ENCODE data around the gene SLC22A4. TPM values are rescaled to one million over a fixed set of nuclear protein-coding genes. Genes with fewer than 3 reads are reported as not detected.

The SLC22A4 gene
- total RNA-seq, 1 donor from 2014 or later: 0.25 TPM

DNA sequence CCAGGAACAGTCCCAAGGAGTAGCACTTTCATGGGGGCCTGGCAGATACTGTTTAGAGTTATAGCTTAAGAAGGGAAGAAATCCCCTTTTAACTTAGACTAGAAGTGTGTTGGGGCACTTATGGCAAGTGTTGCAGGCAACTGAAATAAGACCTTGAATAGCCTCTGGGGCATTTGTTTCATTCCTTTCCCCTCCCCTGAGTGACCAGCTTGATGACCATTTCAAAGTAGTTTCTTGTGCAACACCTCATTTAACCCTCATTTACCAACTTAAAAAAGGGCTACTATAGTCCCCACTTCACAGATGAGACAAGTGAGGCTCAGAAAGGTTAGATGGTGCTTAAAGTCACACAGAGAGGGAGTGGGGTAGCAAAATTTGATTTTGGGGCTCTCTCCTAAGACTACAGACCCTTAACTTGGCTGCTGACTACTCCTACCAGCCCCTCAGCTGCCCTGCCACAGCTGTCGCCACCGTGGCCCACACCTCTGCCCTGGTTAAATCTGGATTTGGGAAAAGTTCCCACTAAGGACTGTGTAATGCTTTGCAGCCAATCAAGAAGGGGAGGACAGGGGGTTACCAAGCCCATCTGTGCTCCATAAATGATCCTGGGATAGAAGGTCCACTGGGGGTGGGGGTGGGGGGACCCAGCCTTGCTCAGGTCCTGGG lies 31.2 kb upstream of the SLC22A4 start:
- intact Hi-C loops (cut with micrococcal nuclease): no loop called here

DNA sequence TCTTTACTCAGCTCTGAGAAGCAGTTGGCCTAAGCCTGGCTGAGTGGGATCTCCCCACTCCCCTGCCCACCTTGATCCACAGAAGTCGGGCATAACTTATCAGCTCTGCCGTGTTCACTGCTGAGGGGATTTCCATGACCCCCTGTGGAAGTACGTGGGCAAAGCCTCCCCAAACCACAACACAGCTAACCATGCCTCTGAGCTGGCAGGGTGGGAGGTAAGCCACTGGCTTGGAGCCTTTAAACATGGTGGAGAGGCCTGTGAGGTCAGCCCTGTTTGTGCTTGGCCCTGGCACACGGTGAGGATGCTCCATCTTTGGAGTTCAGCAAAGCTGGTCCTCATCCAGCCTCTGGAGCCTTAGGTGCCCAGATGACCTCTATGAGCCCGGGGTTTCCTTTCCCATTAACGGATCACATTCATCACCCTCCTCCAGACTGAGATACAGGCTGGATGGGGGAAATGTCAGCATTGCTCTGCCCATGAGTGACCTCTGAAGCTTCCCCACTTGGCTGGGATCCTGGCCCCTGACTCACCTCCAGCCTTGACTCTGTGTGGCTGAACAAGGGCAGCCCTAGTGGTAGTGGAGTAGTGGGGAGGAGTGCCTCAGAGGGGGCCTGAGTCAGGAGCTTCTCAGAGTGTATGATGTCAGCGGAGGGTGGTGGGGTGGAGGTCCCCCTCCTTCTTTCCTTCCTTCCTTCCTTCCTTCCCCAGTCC lies 30.5 kb upstream of the SLC22A4 start:
- intact Hi-C loops (cut with micrococcal nuclease): no loop called here

DNA sequence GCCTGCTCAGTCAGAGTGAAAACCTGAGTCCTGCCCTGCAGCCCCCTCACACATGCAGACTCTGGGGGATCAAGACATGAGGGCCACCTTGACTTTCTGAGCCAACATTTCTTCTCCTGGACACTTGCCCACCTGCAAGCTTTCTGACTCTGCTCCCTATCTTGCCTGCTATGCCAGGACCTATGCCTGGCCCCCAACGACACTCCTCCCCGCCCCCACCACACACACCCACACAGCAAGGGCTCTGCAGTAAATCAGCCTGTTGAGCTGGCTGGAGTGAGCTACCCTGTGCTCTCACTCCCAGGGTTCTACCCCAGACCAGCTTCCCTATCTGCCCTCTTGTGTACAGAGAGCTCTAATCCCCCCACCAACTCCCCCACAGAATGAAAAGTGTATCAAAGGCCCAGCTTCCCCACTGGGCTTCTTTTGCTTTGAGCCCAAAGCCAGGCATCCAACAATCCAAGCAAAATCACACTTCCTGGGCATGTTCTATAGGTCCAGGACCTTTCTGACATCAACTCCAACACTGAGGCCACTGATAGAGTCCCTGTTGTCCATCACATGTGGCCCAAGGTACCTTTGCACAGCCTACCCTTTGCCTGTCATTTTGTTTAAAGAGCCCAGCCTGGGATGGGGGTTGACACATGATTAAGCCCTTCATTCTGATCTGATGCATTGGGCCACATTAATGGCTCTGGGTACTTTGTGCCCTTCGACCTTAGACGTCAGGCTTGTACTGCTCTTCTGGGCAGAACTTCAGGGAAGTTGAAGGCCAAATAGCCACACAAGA lies 29.5 kb upstream of the SLC22A4 start:
- intact Hi-C loops (cut with micrococcal nuclease): no loop called here

DNA sequence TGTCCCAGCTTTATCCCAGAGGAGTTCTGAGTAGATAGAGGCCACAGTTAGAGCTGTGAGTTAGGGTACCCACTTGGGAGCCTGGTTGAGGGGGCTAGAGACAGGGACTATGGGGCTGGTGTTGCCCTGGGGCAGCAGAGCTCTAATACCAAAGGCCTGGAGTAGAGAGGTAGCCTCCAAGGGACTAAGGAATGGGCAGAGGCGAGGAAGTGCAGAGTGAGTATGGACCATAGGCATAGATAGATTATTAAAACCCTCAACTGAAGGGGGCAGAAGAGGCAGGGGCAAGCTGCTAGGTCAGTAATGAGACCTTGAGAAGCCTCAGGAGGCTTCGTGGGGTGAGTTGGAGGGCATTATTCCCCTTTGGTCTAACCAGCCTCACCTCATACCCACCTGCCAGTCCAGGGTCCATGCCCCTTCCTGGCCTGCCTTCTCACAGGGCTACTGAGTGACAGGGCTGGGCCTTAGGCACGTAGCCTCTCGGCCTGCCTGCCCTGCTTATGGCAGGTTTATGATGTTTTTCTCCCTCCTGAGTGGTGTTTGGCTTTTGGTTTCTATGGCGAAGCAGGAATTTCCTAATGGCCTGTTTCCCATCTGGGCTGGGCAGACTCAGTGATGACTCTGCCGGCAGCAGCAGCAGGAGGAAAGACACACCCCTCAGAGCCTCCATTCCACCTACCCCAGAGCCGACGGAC lies 28.7 kb upstream of the SLC22A4 start:
- intact Hi-C loops (cut with micrococcal nuclease): no loop called here

DNA sequence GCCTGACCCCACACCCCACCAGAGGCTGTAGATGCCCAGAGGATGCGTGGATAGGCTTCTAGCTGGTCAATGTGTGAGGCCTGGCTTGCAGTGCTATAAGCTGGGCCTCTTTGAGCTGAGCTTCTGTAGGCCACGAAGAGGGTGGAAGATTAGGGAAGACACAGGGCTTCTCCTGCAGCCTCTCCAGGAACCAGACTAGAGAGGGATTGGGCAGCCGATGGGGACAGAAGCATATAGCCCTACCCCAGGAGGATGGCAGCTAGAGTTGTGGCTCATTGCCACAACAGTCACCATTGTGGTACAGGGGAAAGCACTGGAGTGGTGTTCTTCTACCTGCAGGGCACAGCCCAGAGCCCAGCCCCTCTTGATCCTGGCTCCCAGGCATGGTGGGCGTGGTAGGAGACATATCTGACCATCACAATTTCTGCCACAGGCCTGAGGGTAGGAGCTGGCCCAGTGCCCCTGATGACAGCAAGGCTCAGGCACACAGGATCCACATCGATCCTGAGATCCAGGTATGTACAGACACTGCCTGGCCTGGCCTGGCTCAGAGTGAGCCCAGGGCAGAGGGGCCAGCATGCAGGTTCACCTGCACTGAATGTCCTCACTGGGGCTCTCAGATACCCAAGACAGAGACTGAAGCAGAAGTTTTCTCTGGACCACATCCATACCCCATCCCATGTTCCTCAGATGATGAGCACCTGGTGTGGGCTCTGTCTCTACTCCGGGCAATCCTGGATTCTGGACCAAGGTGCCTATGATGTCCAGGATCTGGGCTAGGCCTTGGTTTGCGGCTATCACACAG lies 28.0 kb upstream of the SLC22A4 start:
- intact Hi-C loops (cut with micrococcal nuclease): no loop called here

DNA sequence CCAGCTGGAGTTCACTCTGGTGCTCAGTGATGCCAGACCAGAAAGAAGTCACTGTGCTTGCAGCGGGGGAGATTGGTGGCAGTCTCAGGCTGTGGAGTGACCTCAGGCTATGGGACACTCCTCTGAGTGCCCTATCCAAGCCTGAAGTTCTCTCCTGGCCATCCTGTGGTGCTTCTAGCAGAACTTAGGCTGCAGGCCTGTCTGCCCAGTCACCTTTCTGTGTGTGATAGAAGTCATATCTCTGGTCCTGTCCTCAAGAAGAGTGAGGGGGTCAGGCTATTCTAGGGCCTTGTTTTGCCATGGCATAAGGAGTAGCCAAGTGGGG lies 27.4 kb upstream of the SLC22A4 start:
- intact Hi-C loops (cut with micrococcal nuclease): no loop called here

DNA sequence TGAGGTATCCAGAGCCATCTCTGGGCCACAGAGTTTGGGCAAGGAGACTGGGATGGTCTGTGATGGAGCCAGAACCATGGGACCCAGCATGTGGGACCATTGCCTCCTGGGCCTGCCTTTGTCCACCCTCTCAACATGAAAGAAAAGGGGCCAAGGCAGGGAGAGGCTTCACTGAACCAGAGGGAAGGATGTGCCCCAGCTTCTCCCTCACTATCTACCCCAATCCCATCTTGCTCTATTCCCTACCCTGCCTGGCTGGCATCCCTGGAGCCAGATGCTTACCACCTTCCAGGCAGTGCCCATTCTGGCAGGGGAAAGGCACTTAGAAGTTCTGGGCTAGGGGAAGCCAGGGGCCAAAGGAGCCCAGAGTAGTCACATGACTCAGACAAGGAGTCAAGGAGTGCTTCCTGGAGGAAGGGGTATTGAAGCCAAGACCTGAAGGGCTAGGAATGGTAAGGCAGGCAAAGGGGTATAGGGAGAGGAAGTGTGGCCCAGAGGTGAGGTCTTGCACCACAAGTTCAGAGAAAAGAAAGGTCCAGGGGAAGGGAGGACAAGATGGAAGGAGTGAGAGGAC lies 26.9 kb upstream of the SLC22A4 start:
- intact Hi-C loops (cut with micrococcal nuclease): no loop called here

DNA sequence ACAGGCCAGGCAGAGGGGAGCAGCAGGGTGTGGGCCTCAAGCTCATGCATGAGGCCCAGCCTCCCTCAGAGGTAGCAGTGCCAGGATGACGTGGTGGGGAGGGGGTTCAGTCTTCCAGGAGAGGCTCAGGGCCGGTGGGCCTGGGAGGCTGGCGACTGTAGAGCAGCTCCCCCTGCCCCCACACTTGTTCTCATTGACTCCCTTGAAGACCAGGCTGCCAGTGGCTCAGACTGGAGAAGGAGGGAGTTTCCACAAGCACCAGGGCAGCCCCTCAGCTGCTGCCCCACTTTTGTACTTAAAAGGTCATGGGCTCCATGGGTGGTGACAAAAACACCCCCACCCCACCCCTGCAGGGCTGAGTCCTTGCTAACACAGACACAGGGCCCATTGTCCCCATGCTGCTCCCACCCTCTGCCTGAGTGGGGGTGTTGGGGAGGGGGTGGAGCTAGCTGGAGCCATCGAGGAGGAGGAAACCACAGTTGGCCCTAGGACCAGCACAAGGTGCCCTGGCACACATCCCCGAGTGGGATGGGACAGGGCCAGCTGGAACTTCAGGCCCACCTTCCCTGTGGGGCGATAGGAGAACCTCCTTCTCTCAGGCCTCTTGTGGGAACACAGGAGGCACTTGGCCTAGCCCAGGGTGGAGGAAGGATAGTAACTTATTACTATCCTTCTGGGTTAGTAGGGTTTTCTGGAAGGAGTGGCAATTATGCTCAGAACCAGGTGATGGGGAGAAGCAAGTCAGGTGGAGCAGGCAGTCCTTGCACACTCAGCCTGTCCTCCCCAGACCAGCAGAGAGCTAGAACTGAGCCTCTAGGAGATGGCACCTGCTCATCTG lies 26.0 kb upstream of the SLC22A4 start:
- intact Hi-C loops (cut with micrococcal nuclease): no loop called here

DNA sequence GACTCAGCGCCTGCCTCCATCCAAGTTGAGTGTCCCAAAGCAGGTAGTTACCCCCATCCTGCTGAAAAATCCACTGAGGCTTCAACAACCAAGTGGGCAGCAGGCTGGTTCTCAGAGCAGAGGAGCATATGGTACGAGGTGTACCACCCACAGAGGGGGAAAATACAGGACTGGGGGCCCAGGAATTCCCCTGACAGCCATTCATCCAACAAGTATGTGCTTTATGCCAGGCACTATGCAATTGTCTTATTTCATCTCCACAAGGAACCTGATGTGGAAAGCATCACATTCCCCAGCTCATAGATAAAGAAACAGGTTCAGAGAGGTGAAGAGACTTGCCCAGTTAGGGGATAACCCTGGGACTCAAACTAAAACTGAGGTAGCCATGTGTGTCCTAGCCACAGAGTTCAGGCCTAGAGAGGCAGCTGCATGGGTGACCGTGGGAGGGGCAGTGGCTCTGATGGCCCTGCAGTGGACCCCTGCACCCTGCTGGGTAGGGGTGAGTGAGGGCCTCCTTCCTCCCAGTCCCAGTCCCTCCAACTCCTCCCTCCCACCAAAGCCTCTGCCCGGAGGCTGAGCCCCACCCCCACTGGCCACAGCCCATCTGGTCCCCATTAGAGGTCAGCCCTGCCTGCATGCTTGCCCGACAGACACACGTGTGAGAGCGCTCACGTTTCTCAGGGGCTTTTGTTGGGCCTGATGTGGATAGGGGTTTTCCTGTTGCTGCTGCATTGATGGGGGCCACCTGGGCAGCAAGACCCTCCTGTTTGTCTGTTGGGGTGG lies 25.2 kb upstream of the SLC22A4 start:
- intact Hi-C loops (cut with micrococcal nuclease): no loop called here

DNA sequence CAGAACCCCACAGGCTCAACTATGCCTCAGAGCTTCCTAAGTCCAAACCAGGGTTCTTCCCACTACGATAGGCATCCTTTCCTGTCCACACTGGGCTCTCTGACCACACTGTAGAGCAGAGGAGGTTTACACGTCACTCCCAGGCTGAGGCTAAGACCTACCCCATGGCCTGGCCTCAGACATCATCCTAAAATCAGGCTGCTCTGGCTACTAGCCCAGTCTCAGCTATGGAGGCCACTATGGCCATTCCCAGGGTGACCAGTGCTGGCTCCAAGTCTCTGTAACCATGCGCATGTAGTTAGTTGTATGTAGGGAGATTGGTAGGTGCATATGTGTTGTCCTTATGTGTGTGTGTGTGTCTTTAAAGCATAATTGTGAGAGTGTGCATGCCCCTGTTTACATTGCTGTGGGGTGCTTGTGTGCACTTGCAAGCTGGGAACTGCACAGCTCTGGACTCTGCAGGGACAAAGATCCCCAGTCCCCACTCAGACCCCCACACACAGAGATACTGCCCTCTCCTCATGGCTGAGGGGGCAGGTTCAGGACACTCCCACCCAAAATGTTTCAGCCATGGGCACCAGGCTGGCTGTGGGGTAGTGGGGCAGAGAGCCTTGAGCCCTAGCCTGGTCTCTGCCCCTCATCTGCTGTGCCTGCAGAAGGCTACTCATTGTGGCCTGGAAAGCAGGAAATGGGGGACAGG lies 24.4 kb upstream of the SLC22A4 start:
- intact Hi-C loops (cut with micrococcal nuclease): no loop called here

DNA sequence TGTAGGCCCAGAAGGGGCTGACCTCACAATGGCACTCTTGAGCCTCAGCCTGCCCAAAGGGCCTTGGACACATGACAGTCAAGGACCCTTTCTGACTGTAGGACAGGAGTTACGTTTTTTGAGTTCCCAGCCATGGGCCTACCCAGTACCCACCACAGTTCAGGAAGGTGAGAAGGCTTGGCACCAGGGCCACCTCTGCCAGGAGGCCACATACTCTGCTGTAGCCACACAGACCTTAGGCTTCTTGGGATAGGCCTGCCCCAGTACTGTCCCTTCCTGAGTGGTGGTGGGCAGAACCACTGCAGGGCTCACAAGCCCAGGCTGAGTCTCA lies 23.9 kb upstream of the SLC22A4 start:
- intact Hi-C loops (cut with micrococcal nuclease): no loop called here

DNA sequence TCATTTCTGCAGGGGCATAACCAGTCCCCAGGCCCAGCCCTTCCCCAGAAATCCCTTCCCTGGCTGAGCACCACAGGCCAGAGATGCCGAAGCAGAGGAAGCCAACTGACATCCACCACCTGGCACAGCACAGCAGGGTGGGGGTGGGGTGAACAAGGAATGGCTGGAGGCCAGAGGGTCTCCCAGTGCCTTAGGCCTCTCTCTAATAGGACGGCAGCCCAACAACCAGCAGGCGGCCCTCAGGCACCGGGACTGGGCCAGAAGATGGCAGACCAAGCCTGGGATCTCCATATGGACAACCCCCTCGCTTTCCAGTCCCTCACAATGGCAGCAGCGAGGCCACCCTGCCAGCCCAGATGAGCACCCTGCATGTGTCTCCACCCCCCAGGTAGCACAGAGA lies 23.5 kb upstream of the SLC22A4 start:
- intact Hi-C loops (cut with micrococcal nuclease): no loop called here

DNA sequence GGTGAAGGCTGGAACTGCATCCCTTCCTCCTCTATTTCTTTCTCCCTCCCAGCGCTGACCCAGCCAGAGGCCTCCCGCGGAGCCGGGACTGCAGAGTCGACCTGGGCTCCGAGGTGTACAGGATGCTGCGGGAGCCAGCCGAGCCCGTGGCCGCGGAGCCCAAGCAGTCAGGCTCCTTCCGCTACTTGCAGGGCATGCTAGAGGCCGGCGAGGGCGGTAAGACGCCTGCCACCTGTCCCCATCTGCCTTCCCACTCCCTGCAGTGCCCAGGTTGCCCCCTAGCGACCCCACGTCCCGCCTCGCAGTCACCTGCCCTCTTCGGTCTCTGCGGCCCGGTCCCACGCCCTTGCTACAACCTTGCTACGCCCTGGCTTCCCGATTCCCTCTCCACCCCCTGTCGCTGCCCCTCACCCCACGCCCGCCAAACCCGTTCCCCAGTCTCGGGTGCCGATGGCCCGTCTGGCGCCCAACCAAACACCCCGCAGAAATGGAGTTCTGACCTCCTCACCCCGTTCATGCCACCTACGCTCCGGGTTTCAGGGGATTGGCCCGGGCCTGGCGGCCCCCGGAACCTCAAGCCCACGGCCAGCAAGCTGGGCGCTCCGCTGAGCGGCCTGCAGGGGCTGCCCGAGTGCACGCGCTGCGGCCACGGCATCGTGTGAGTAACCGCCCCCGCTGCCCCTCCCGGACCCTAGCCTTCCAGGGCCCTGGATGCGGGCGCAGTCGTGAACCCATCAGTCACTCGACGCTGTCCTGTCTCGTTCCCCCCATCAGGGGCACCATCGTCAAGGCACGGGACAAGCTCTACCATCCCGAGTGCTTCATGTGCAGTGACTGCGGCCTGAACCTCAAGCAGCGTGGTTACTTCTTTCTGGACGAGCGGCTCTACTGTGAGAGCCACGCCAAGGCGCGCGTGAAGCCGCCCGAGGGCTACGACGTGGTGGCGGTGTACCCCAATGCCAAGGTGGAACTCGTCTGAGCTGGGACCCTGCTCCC lies 22.6 kb upstream of the SLC22A4 start:
- intact Hi-C loops (cut with micrococcal nuclease): no loop called here

DNA sequence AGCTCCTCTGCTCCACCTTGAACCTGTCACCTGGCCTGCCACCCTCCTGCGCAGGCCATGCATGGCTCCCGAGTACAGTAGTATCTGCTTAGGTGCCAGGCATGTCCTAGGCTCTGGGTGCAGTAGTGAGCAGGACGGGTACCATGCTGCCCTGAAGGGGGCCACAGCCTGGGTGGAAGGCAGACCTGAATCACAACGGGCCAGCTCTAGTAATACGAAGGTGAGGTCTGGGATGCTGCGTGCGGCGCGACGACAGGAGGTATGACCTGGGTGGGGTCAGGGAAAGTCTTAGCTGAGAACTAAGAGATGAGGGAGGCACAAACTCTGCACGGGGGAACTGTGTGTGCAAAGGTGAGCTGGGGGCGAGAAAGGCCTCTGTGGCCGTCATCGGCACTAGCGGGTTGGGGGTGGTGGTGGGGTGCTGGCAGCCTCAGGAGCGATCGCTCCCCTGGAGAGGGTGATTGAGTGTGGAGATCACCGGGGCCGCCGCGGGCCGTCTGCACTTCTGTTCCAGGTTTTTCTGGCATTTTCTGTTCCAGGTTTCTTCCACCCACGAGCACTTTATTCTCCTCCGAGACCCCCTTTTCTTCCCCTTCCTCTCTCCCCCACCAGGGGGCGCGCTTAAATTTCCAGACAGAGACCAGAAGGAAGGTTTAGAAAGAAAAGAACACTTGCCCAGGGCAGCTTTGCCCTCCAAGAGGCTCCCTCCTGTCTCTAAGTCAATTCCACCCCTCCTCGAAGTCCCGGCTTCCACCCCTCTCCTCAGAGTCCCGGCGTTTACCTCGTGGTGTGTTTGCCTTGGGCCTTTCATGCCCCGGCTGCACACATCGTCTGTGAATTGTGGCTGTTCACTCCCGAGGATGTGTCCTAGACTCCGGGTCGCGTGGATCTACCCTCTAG lies 21.6 kb upstream of the SLC22A4 start:
- intact Hi-C loops (cut with micrococcal nuclease): no loop called here

DNA sequence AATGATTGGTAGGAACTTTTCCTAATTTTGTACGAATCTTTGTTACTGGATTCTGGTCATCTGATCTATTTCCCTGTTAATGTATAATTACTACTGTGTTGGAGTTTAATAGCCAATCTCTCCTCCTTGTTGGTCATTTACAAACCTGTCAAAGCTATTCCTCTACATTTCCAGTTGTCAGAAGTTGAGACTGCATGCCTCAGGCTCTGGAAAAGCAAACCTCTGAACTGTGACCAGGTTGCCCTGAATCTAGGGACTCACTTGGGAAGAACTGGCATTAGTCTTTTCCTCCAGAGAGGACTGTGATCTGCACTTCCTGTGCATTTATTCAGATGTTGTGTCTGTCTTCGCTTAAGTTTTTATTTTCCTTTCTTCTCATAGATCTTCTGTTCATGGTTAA lies 20.6 kb upstream of the SLC22A4 start:
- intact Hi-C loops (cut with micrococcal nuclease): no loop called here

DNA sequence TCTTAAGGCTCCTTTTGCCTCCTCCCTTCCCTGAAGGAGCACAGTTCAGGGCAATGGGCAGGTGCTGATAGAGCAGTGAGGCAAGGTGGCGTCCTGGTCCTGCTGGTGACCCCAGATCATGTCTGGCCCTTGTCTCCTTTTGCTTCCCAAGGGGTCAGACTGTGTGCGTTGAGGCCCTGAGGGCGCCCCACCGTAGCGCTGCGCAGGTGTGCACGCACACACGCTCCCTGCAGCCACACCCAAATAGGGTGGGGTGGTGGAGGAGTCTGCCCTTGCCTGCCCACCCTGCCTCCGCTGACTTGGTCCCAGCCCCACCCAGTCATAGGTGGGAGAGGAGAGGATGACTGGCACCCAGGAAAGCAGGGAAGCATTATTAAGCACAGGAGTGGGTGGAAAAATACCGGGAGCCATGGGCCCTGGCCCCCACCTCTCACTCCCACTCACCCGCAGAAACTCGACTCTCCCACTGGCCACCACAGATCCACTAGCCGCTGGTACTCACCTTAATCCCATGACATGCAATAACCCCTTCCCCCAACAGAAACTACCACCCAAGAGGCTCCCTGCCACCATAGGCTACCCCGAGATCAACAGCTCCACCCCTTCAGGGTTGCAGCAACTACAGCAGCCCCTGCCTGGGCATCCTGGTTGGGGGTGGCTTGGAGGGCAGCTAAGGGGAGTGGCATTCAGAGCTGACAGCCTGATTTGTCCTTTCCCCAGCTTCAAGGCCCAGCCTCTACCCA lies 20.0 kb upstream of the SLC22A4 start:
- intact Hi-C loops (cut with micrococcal nuclease): no loop called here

Data from T-helper 2 cell treated with Interferon-gamma antibody and Interleukin-4, amounts not matched to agents 100 ng/mL and 5 ng/mL, for 36 hours (primary cell).